Esophagus muscularis mucosa (tissue), 3 donors: ENCODE results near the gene RNFT2.

Experiments used
- POLR2A ChIP-seq: fragments of 450-650 bp; IDR thresholded peaks from one replicate; pipeline ENCODE4 v1.6.1; 2017; ENCODE audit warnings: antibody characterized with exemption, moderate library complexity, mild to moderate bottlenecking, low read depth
- POLR2AphosphoS5 ChIP-seq, 2 donors: sonication (generic); formaldehyde crosslinking; IDR thresholded peaks; one replicate each; pipeline ENCODE4 v1.6.1; 2017; ENCODE audit warnings: antibody characterized with exemption in 2 of 2
- TF ChIP-seq, protein P1 (sequence below), 3 experiments: fragments of 200-600 bp in 2 of 3; fragments of 450-650 bp in 1 of 3; sonication (generic) in 2 of 3; IDR thresholded peaks; one replicate each; pipeline ENCODE4 v1.5.1; 2017 to 2019; ENCODE audit warnings: antibody characterized with exemption in 3 of 3, mild to moderate bottlenecking in 2 of 3, moderate library complexity in 1 of 3

DNA sequence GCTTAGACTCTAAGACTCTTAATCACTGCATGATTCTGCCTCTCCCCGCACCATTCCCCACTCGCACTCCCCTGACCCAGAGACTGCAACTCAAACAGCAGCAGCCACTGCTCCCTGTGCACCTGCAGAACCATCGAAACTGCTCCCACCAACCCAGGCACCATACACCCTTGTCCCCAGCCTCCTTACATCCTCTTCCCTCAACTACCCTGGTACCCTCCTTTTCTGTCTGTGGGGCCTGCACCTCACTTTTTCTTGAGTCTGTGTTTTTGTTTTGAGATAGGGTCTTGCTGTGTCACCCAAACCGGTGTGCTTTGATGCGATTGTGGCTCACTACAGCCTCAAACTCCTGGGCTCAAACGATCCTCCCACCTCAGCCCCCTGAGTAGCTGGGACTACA, 69.4 kb downstream of the RNFT2 start:
- TF ChIP-seq, protein P1, sequence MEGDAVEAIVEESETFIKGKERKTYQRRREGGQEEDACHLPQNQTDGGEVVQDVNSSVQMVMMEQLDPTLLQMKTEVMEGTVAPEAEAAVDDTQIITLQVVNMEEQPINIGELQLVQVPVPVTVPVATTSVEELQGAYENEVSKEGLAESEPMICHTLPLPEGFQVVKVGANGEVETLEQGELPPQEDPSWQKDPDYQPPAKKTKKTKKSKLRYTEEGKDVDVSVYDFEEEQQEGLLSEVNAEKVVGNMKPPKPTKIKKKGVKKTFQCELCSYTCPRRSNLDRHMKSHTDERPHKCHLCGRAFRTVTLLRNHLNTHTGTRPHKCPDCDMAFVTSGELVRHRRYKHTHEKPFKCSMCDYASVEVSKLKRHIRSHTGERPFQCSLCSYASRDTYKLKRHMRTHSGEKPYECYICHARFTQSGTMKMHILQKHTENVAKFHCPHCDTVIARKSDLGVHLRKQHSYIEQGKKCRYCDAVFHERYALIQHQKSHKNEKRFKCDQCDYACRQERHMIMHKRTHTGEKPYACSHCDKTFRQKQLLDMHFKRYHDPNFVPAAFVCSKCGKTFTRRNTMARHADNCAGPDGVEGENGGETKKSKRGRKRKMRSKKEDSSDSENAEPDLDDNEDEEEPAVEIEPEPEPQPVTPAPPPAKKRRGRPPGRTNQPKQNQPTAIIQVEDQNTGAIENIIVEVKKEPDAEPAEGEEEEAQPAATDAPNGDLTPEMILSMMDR (IDR thresholded peaks at IDR 0.05): no peak
- TF ChIP-seq POLR2AphosphoS5 (IDR thresholded peaks at IDR 0.05) (no peak), POLR2A (no peak)
